ENCODE measurements around the gene PRRC2B. TPM values are rescaled to one million over a fixed set of nuclear protein-coding genes. Genes with fewer than 3 reads are reported as not detected.

Gene PRRC2B
- total RNA-seq, 1 donor from 2014 or later, result 190 TPM

- intact Hi-C loops (cut with DNase I), result no loop called here
- Histone ChIP-seq H3K36me3 (peaks cover 93% of the 10 kb centered on the region), H3K27ac (no peak overlapping the region), H3K27me3 (no peaks in the 10 kb centered on the region), H3K4me1 (no peaks in the 10 kb centered on the region), H3K4me3 (no peak overlapping the region), H3K9me3 (no peaks in the 10 kb centered on the region)
- DNase-seq, result no peak
- no peak for ATAC-seq
- TF ChIP-seq CTCF (IDR thresholded peaks at IDR 0.05), result no peak
Observed at GRCh38 chr9:131442351-131442750, 48.5 kb downstream of the PRRC2B start.

- intact Hi-C loops (cut with DNase I), result no loop called here
- Histone ChIP-seq H3K4me1 (no peaks in the 10 kb centered on the region), H3K9me3 (no peaks in the 10 kb centered on the region), H3K4me3 (no peak overlapping the region), H3K27ac (no peak overlapping the region), H3K36me3 (peaks cover 93% of the 10 kb centered on the region), H3K27me3 (no peaks in the 10 kb centered on the region)
- no peak for DNase-seq
- TF ChIP-seq CTCF (IDR thresholded peaks at IDR 0.05), result no peak
- no peak for ATAC-seq
Observed at GRCh38 chr9:131443648-131444047, 49.8 kb downstream of the PRRC2B start.

GRCh38 chr9:131446276-131446675 lies 52.4 kb downstream of the PRRC2B start:
- peaks cover 95% of the 10 kb centered on the region for H3K36me3 ChIP-seq
- H3K27me3 ChIP-seq, result no peaks in the 10 kb centered on the region
- no peak for ATAC-seq
- H3K27ac ChIP-seq, result no peak overlapping the region
- DNase-seq, result no peak
- H3K4me1 ChIP-seq, result no peaks in the 10 kb centered on the region
- H3K9me3 ChIP-seq, result no peaks in the 10 kb centered on the region
- intact Hi-C loops (cut with DNase I), result no loop called here
- no peak overlapping the region for H3K4me3 ChIP-seq
- TF ChIP-seq CTCF (IDR thresholded peaks at IDR 0.05), result no peak

- ATAC-seq (peak; percentile 52), DNase-seq (no peak)
- intact Hi-C loops (cut with DNase I), result no loop called here
- H3K27ac ChIP-seq, result no peak overlapping the region
- no peak for TF ChIP-seq CTCF (IDR thresholded peaks at IDR 0.05)
- H3K4me3 ChIP-seq, result no peak overlapping the region
- no peaks in the 10 kb centered on the region for H3K9me3 ChIP-seq
- H3K4me1 ChIP-seq, result no peaks in the 10 kb centered on the region
- H3K27me3 ChIP-seq, result no peaks in the 10 kb centered on the region
- peaks cover 97% of the 10 kb centered on the region for H3K36me3 ChIP-seq
Observed at GRCh38 chr9:131447148-131447547, 53.3 kb downstream of the PRRC2B start.

- TF ChIP-seq CTCF (IDR thresholded peaks at IDR 0.05), result no peak
- H3K4me1 ChIP-seq, result no peaks in the 10 kb centered on the region
- DNase-seq (no peak), ATAC-seq (no peak)
- H3K36me3 ChIP-seq, result peaks cover 97% of the 10 kb centered on the region
- H3K27me3 ChIP-seq, result no peaks in the 10 kb centered on the region
- no peak overlapping the region for H3K27ac ChIP-seq
- no peak overlapping the region for H3K4me3 ChIP-seq
- intact Hi-C loops (cut with DNase I), result no loop called here
- no peaks in the 10 kb centered on the region for H3K9me3 ChIP-seq
Observed at GRCh38 chr9:131447600-131447999, 53.7 kb downstream of the PRRC2B start.

DNA sequence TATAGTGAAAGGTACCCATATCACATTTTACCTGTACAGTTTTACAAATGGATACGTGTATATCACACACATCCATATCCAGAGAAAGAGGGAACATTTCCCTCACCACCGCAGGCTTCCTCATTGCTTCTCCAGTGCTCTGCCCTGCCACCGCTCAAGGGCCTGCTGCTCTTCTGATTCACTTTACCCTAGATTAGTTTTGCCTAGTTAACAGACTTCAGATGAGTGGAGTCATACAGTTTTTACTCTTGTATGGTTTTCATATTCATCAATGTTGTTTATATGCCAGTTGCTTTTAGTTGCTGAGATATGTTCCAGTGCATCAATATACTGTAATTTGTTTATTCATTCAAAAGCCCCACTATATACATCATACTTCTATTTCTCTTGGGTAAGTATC lies 54.9 kb downstream of the PRRC2B start:
- Histone ChIP-seq H3K36me3 (peaks cover 100% of the 10 kb centered on the region), H3K27ac (no peak overlapping the region), H3K4me3 (no peak overlapping the region), H3K27me3 (no peaks in the 10 kb centered on the region), H3K9me3 (no peaks in the 10 kb centered on the region), H3K4me1 (no peaks in the 10 kb centered on the region)
- ATAC-seq, result no peak
- no peak for TF ChIP-seq CTCF (IDR thresholded peaks at IDR 0.05)
- intact Hi-C loops (cut with DNase I), result no loop called here
- no peak for DNase-seq

All from upper lobe of right lung (tissue), 1 donor.